ENCODE results near the gene IRF4.

- TF ChIP-seq, protein P1, sequence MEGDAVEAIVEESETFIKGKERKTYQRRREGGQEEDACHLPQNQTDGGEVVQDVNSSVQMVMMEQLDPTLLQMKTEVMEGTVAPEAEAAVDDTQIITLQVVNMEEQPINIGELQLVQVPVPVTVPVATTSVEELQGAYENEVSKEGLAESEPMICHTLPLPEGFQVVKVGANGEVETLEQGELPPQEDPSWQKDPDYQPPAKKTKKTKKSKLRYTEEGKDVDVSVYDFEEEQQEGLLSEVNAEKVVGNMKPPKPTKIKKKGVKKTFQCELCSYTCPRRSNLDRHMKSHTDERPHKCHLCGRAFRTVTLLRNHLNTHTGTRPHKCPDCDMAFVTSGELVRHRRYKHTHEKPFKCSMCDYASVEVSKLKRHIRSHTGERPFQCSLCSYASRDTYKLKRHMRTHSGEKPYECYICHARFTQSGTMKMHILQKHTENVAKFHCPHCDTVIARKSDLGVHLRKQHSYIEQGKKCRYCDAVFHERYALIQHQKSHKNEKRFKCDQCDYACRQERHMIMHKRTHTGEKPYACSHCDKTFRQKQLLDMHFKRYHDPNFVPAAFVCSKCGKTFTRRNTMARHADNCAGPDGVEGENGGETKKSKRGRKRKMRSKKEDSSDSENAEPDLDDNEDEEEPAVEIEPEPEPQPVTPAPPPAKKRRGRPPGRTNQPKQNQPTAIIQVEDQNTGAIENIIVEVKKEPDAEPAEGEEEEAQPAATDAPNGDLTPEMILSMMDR (IDR thresholded peaks at IDR 0.05) = no peak
- TF ChIP-seq POLR2A (IDR thresholded peaks at IDR 0.05) = no peak
These were observed 48.7 kb upstream of the IRF4 start for GRCh38 chr6:342832-343179.

All from body of pancreas (tissue), 4 donors.